Measurements from ENCODE around the gene TTLL5.

TTLL5 gene

GRCh38 chr14:75832621-75833297, 171.7 kb downstream of the TTLL5 start:
- no peak for TF ChIP-seq CTCF (IDR thresholded peaks at IDR 0.05; ENCODE audit: insufficient read depth, low read length)
- TF ChIP-seq GABPA (IDR thresholded peaks at IDR 0.05; ENCODE audit: low read depth): no peak
- no peak for TF ChIP-seq SPI1 (IDR thresholded peaks at IDR 0.05; ENCODE audit: borderline replicate concordance, low read depth)
- TF ChIP-seq POLR2AphosphoS5 (IDR thresholded peaks at IDR 0.05; ENCODE audit: low read depth): no peak
- TF ChIP-seq REST (IDR thresholded peaks at IDR 0.05; ENCODE audit: insufficient replicate concordance, low read depth): no peak
- Histone ChIP-seq H3K4me3 (replicated peaks; ENCODE audit: insufficient read depth, low read length) (no peak overlapping the region), H3K27me3 (ENCODE audit: insufficient read depth, poor library complexity, severe bottlenecking) (no peaks in the 10 kb centered on the region), H3K27ac (replicated peaks) (no peak overlapping the region)
- DNase-seq (ENCODE audit: low read depth in 1 of 2, low spot score in 1 of 2): no peak

GRCh38 chr14:75833326-75834020, 172.4 kb downstream of the TTLL5 start:
- H3K27me3 ChIP-seq (ENCODE audit: insufficient read depth, poor library complexity, severe bottlenecking): no peaks in the 10 kb centered on the region
- H3K4me3 ChIP-seq (replicated peaks; ENCODE audit: insufficient read depth, low read length): no peak overlapping the region
- TF ChIP-seq REST (IDR thresholded peaks at IDR 0.05; ENCODE audit: insufficient replicate concordance, low read depth) (no peak), GABPA (IDR thresholded peaks at IDR 0.05; ENCODE audit: low read depth) (no peak), POLR2AphosphoS5 (IDR thresholded peaks at IDR 0.05; ENCODE audit: low read depth) (no peak), CTCF (IDR thresholded peaks at IDR 0.05; ENCODE audit: insufficient read depth, low read length) (no peak), SPI1 (IDR thresholded peaks at IDR 0.05; ENCODE audit: borderline replicate concordance, low read depth) (no peak)
- DNase-seq (ENCODE audit: low read depth in 1 of 2, low spot score in 1 of 2): no peak
- H3K27ac ChIP-seq (replicated peaks): no peak overlapping the region

- no peak for TF ChIP-seq GABPA (IDR thresholded peaks at IDR 0.05; ENCODE audit: low read depth)
- TF ChIP-seq POLR2AphosphoS5 (IDR thresholded peaks at IDR 0.05; ENCODE audit: low read depth): no peak
- no peak for DNase-seq (ENCODE audit: low read depth in 1 of 2, low spot score in 1 of 2)
- Histone ChIP-seq H3K27ac (replicated peaks) (no peak overlapping the region), H3K4me3 (replicated peaks; ENCODE audit: insufficient read depth, low read length) (no peak overlapping the region), H3K27me3 (ENCODE audit: insufficient read depth, poor library complexity, severe bottlenecking) (no peaks in the 10 kb centered on the region)
These were observed 174.2 kb downstream of the TTLL5 start for GRCh38 chr14:75835156-75835725.

- TF ChIP-seq SPI1 (IDR thresholded peaks at IDR 0.05; ENCODE audit: borderline replicate concordance, low read depth) (no peak), POLR2AphosphoS5 (IDR thresholded peaks at IDR 0.05; ENCODE audit: low read depth) (no peak), REST (IDR thresholded peaks at IDR 0.05; ENCODE audit: insufficient replicate concordance, low read depth) (no peak), CTCF (IDR thresholded peaks at IDR 0.05; ENCODE audit: insufficient read depth, low read length) (no peak)
These were observed 174.7 kb downstream of the TTLL5 start for GRCh38 chr14:75835737-75836136.

More at GRCh38 chr14:75835737-75836136, 174.7 kb downstream of the TTLL5 start:
- DNase-seq (ENCODE audit: low read depth in 1 of 2, low spot score in 1 of 2): no peak
- Histone ChIP-seq H3K27me3 (ENCODE audit: insufficient read depth, poor library complexity, severe bottlenecking) (no peaks in the 10 kb centered on the region), H3K4me3 (replicated peaks; ENCODE audit: insufficient read depth, low read length) (no peak overlapping the region), H3K27ac (replicated peaks) (no peak overlapping the region)
